HCT116 (cell line): Measurements from ENCODE around the gene TNIK. TPM values are rescaled to one million over a fixed set of nuclear protein-coding genes. Genes with fewer than 3 reads are reported as not detected.

ENCODE experiments used
- ATAC-seq: fragments of 200-7000 bp; cut with Tn5 transposase; 2 replicates; pipeline ENCODE4 v1.9.1; 2020; ENCODE audit warnings: mild to moderate bottlenecking, moderate library complexity
- BruUV-seq: library from RNA; stranded (reverse); fragments of 400-500 nt; replicated peaks from 2 replicates; lab custom pipeline; 2021; lab: Mats Ljungman, UMichigan
- CTCF ChIA-PET: fragments of 300-600 bp; sonication (Branson Sonifier 250); formaldehyde crosslinking; loops from one replicate; lab custom pipeline; 2021; ENCODE audit warnings: antibody characterized with exemption; lab: Charles Lee
- POLR2A ChIA-PET: fragments of 300-600, 350-600 bp; sonication (Branson Sonifier 250); formaldehyde crosslinking; loops from one replicate; lab custom pipeline; 2021; ENCODE audit warnings: antibody characterized with exemption; lab: Charles Lee
- RAD21 ChIA-PET, 2 experiments: fragments of 300-600 bp; sonication (Branson Sonifier 250); formaldehyde crosslinking; loops; one replicate each; lab custom pipeline; 2023; ENCODE audit warnings: low total read pairs in 2 of 2; ENCODE audit not compliant: uncharacterized antibody in 2 of 2, unreplicated experiment in 2 of 2, low non-redundant PET in 1 of 2; lab: Charles Lee
- DNase-seq: peaks from one replicate; pipeline ENCODE4 v3.0.0-alpha.2; 2010; ENCODE audit warnings: low read depth, low spot score
- H2AFZ ChIP-seq: fragments of 200-600 bp; shearing (Covaris generic), sonication (generic); 2 replicates; pipeline ENCODE4 v1.6.1; 2017; ENCODE audit warnings: low read depth, mixed run types, mixed read lengths, antibody characterized with exemption, low read length; ENCODE audit not compliant: poor library complexity, severe bottlenecking
- H3K27ac ChIP-seq: 2 replicates; pipeline ENCODE4 v1.5.1; 2012; ENCODE audit warnings: low read depth, low read length
- H3K27me3 ChIP-seq: fragments of 200-600 bp; sonication (generic); 2 replicates; pipeline ENCODE4 v1.6.1; 2016; ENCODE audit warnings: mixed run types, low read length, mixed read lengths; ENCODE audit not compliant: insufficient read depth
- H3K36me3 ChIP-seq, 2 experiments: fragments of 200-500 bp in 1 of 2; fragments of 200-600 bp in 1 of 2; sonication (Bioruptor generic) in 1 of 2; sonication (generic) in 1 of 2; 2 replicates each; pipeline versions ENCODE4 v1.5.1 to v1.6.1; 2014 to 2016; ENCODE audit warnings: low read length in 2 of 2, inconsistent platforms in 1 of 2, mixed read lengths in 1 of 2, mixed run types in 1 of 2; ENCODE audit not compliant: insufficient read depth in 2 of 2, control insufficient read depth in 1 of 2
- H3K4me1 ChIP-seq, 2 experiments: fragments of 200-600 bp in 1 of 2; sonication (generic) in 1 of 2; 2 replicates each; pipeline versions ENCODE4 v1.5.1 to v1.6.1; 2012 to 2017; ENCODE audit warnings: low read length in 2 of 2, inconsistent platforms in 1 of 2, mild to moderate bottlenecking in 1 of 2, mixed read lengths in 1 of 2, mixed run types in 1 of 2, moderate library complexity in 1 of 2; ENCODE audit not compliant: insufficient read depth in 2 of 2, control insufficient read depth in 1 of 2
- H3K4me2 ChIP-seq: fragments of 200-600 bp; sonication (generic); 2 replicates; pipeline ENCODE4 v1.6.1; 2017; ENCODE audit warnings: mixed run types, low read length, mixed read lengths
- H3K4me3 ChIP-seq, 2 experiments: fragments of 200-600 bp in 1 of 2; sonication (generic) in 1 of 2; replicated peaks in 1 of 2; 2 replicates each; pipeline ENCODE4 v1.5.1; 2011 to 2016; ENCODE audit warnings: low read length in 2 of 2, control low read depth in 1 of 2, low read depth in 1 of 2, mild to moderate bottlenecking in 1 of 2, mixed read lengths in 1 of 2, mixed run types in 1 of 2
- H3K79me2 ChIP-seq: fragments of 200-600 bp; sonication (generic); 2 replicates; pipeline ENCODE4 v1.6.1; 2017; ENCODE audit warnings: mild to moderate bottlenecking, mixed run types, low read length, moderate library complexity, mixed read lengths; ENCODE audit not compliant: insufficient read depth
- H3K9ac ChIP-seq: fragments of 200-600 bp; sonication (generic); 2 replicates; pipeline ENCODE4 v1.6.1; 2016; ENCODE audit warnings: low read length, mixed read lengths
- H3K9me2 ChIP-seq: fragments of 200-600 bp; sonication (generic), shearing (Covaris generic); 2 replicates; pipeline ENCODE4 v1.6.1; 2017; ENCODE audit warnings: mixed run types, mild to moderate bottlenecking, moderate library complexity; ENCODE audit not compliant: insufficient read depth
- H3K9me3 ChIP-seq, 2 experiments: fragments of 200-500 bp in 1 of 2; fragments of 200-600 bp in 1 of 2; sonication (Bioruptor generic) in 1 of 2; sonication (generic) in 1 of 2; 2 replicates each; pipeline ENCODE4 v1.6.1; 2014 to 2017; ENCODE audit warnings: low read length in 2 of 2, mixed read lengths in 2 of 2, inconsistent platforms in 1 of 2, low read depth in 1 of 2, mild to moderate bottlenecking in 1 of 2, mixed run types in 1 of 2, moderate library complexity in 1 of 2; ENCODE audit not compliant: control insufficient read depth in 1 of 2, insufficient read depth in 1 of 2
- H4K20me1 ChIP-seq: fragments of 200-600 bp; sonication (generic), shearing (Covaris generic); 2 replicates; pipeline ENCODE4 v1.6.1; 2017; ENCODE audit warnings: mixed run types, mild to moderate bottlenecking, moderate library complexity; ENCODE audit not compliant: insufficient read depth
- CBX3 ChIP-seq: IDR thresholded peaks from 2 replicates; pipeline ENCODE4 v1.6.1; 2012; ENCODE audit warnings: low read depth
- CEBPB ChIP-seq: IDR thresholded peaks from 2 replicates; pipeline ENCODE4 v1.6.1; 2012; ENCODE audit warnings: low read depth
- EGR1 ChIP-seq: IDR thresholded peaks from 2 replicates; pipeline ENCODE4 v1.6.1; 2012; ENCODE audit warnings: low read depth
- ELF1 ChIP-seq: IDR thresholded peaks from 2 replicates; pipeline ENCODE4 v1.6.1; 2012; ENCODE audit warnings: low read depth, borderline replicate concordance
- EZH2 ChIP-seq: fragments of 200-600 bp; sonication (generic); IDR thresholded peaks from 2 replicates; pipeline ENCODE4 v1.6.1; 2017; ENCODE audit warnings: antibody characterized with exemption, mixed run types
- EZH2phosphoT487 ChIP-seq: fragments of 200-600 bp; IDR thresholded peaks from 2 replicates; pipeline ENCODE4 v1.6.1; 2018; ENCODE audit warnings: antibody characterized with exemption, borderline replicate concordance
- POLR2AphosphoS5 ChIP-seq: IDR thresholded peaks from 2 replicates; pipeline ENCODE4 v1.6.1; 2011; ENCODE audit warnings: mild to moderate bottlenecking, low read depth, low read length, moderate library complexity
- SIN3A ChIP-seq: IDR thresholded peaks from 2 replicates; pipeline ENCODE4 v1.6.1; 2012; ENCODE audit warnings: low read depth
- SP1 ChIP-seq: IDR thresholded peaks from 2 replicates; pipeline ENCODE4 v1.6.1; 2012; ENCODE audit warnings: low read depth
- ZNF274 ChIP-seq: fragments of 200-500 bp; sonication (Bioruptor generic); IDR thresholded peaks from 2 replicates; pipeline ENCODE4 v1.6.1; 2014; ENCODE audit warnings: mild to moderate bottlenecking, low read depth, low read length, inconsistent platforms
- intact Hi-C: fragments of 100-400 bp; cut with micrococcal nuclease; formaldehyde crosslinking; loops from 2 replicates; pipeline ENCODE4 v1.10.0; 2022
- total RNA-seq: library from RNA; stranded (reverse); gene quantifications from one replicate; pipeline ENCODE4 v1.2.1, GENCODE V29; 2021; ENCODE audit not compliant: unreplicated experiment
- TF ChIP-seq, protein P1 (sequence below): IDR thresholded peaks from 2 replicates; pipeline ENCODE4 v1.6.1; 2012
- TF ChIP-seq, protein P2 (sequence below): IDR thresholded peaks from 2 replicates; pipeline ENCODE4 v1.6.1; 2011; ENCODE audit warnings: mild to moderate bottlenecking, low read length, moderate library complexity; ENCODE audit not compliant: insufficient replicate concordance; ENCODE audit errors: extremely low read depth
- TF ChIP-seq, protein P3 (sequence below), 3 experiments: fragments of 200-600 bp in 1 of 3; sonication (generic) in 1 of 3; IDR thresholded peaks in 2 of 3; conservative IDR thresholded peaks in 1 of 3; 2 replicates each; pipeline ENCODE4 v1.5.1; 2012 to 2017; ENCODE audit warnings: low read depth in 2 of 3, low read length in 2 of 3, antibody characterized with exemption in 1 of 3, borderline replicate concordance in 1 of 3, control low read depth in 1 of 3, mild to moderate bottlenecking in 1 of 3, mixed read lengths in 1 of 3, mixed run types in 1 of 3, moderate library complexity in 1 of 3; ENCODE audit not compliant: insufficient read depth in 1 of 3

Gene TNIK
- total RNA-seq, 1 experiment from 2014 or later = 24.1 TPM

DNA sequence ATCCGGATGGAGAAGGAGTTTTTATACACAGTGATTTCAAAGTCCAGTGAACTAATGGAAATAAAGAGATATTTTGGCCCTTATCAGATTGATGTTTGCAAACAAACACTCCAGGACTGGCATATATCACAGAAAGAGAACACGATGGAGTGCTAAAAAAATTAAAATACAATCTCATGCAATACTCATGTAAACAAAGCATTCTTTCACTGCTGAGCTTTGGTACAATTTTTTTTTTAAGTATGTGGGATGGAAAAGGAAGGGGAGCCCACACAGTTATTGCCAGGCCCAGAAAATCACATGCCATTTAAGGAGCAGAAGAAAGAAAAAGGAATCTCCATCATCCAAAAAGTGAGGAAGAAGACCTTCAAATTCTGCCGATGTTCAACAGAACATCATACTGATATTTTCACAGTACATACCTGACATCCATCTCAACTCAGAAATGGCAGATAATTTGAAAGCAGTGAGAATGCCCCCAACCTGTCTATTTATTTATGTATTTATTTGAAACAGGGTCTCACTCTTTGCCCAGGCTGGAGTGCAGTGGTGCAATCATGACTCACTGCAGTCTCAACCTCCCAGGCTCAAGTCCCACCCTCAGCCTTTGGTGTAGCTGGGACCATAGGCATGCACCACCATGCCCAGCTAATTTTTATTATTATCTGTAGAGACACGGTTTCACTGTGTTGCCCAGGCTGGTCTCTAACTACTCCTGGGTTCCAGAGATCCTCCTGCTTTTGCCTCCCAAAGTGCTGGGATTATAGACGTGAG is 326.2 kb downstream of the TNIK start:
- BruUV-seq = no TSS peak
- Histone ChIP-seq H3K9me2 (no peaks in the 10 kb centered on the region), H2AFZ (no peak overlapping the region), H4K20me1 (no peaks in the 10 kb centered on the region), H3K79me2 (no peaks in the 10 kb centered on the region), H3K27ac (no peak overlapping the region), H3K4me3 (no peak overlapping the region), H3K4me2 (no peak overlapping the region), H3K9ac (no peak overlapping the region), H3K27me3 (no peaks in the 10 kb centered on the region), H3K9me3 (no peaks in the 10 kb centered on the region), H3K4me1 (peaks cover 0 to 21% of the 10 kb centered on the region in 2 experiments; a peak in 1 of 4 replicates), H3K36me3 (no peaks in the 10 kb centered on the region)
- intact Hi-C loops = no loop called here
- ATAC-seq = no peak
- ChIA-PET CTCF (no interaction called here), POLR2A (no interaction called here), RAD21 (interaction anchor here in 1 of 2 experiments (0.6 kb wide), 1 partner anchor 404 kb away, joined by 3 read pairs; no protein-coding TSS in a partner anchor)
- DNase-seq = no peak
- TF ChIP-seq EZH2phosphoT487 (no peak), POLR2AphosphoS5 (no peak), SP1 (no peak), EGR1 (no peak), EZH2 (no peak), ELF1 (no peak), CBX3 (no peak), SIN3A (no peak), ZNF274 (no peak), CEBPB (no peak)
- TF ChIP-seq, protein P1, sequence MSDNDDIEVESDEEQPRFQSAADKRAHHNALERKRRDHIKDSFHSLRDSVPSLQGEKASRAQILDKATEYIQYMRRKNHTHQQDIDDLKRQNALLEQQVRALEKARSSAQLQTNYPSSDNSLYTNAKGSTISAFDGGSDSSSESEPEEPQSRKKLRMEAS = no peak
- TF ChIP-seq, protein P2, sequence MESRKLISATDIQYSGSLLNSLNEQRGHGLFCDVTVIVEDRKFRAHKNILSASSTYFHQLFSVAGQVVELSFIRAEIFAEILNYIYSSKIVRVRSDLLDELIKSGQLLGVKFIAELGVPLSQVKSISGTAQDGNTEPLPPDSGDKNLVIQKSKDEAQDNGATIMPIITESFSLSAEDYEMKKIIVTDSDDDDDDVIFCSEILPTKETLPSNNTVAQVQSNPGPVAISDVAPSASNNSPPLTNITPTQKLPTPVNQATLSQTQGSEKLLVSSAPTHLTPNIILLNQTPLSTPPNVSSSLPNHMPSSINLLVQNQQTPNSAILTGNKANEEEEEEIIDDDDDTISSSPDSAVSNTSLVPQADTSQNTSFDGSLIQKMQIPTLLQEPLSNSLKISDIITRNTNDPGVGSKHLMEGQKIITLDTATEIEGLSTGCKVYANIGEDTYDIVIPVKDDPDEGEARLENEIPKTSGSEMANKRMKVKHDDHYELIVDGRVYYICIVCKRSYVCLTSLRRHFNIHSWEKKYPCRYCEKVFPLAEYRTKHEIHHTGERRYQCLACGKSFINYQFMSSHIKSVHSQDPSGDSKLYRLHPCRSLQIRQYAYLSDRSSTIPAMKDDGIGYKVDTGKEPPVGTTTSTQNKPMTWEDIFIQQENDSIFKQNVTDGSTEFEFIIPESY = no peak
- TF ChIP-seq, protein P3, sequence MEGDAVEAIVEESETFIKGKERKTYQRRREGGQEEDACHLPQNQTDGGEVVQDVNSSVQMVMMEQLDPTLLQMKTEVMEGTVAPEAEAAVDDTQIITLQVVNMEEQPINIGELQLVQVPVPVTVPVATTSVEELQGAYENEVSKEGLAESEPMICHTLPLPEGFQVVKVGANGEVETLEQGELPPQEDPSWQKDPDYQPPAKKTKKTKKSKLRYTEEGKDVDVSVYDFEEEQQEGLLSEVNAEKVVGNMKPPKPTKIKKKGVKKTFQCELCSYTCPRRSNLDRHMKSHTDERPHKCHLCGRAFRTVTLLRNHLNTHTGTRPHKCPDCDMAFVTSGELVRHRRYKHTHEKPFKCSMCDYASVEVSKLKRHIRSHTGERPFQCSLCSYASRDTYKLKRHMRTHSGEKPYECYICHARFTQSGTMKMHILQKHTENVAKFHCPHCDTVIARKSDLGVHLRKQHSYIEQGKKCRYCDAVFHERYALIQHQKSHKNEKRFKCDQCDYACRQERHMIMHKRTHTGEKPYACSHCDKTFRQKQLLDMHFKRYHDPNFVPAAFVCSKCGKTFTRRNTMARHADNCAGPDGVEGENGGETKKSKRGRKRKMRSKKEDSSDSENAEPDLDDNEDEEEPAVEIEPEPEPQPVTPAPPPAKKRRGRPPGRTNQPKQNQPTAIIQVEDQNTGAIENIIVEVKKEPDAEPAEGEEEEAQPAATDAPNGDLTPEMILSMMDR (IDR thresholded peaks at IDR 0.05 in 2 of 3, conservative IDR thresholded peaks at IDR 0.05 in 1 of 3; ENCODE audit: borderline replicate concordance in 1 of 3, insufficient read depth in 1 of 3, low read depth in 2 of 3, low read length in 2 of 3) = no peak
